Lung (tissue), 12 donors: ENCODE results near the gene CCDC33. TPM values are rescaled to one million over a fixed set of nuclear protein-coding genes. Genes with fewer than 3 reads are reported as not detected.

ENCODE experiments used
- ATAC-seq: fragments of 200-7000 bp; cut with Tn5 transposase; one replicate; pipeline ENCODE4 v1.9.1; 2020; ENCODE audit warnings: moderate number of reproducible peaks; ENCODE audit not compliant: insufficient read depth, low FRiP score
- DNase-seq, 3 donors: peaks; one replicate each; pipeline ENCODE4 v3.0.0-alpha.2; 2013 to 2017
- H3K27ac ChIP-seq, 2 donors: one replicate each; pipeline ENCODE4 v1.5.1; 2013; ENCODE audit warnings: mild to moderate bottlenecking in 2 of 2, moderate library complexity in 2 of 2, control low read depth in 1 of 2, inconsistent platforms in 1 of 2, low read depth in 1 of 2, low read length in 1 of 2
- H3K27me3 ChIP-seq, 3 donors: one replicate each; pipeline ENCODE4 v1.5.1; 2013; ENCODE audit warnings: low read length in 2 of 3; ENCODE audit not compliant: control insufficient read depth in 3 of 3, insufficient read depth in 3 of 3
- H3K36me3 ChIP-seq, 4 donors: one replicate each; pipeline ENCODE4 v1.5.1; 2013; ENCODE audit warnings: low read length in 4 of 4, mild to moderate bottlenecking in 1 of 4, moderate library complexity in 1 of 4; ENCODE audit not compliant: control insufficient read depth in 4 of 4, insufficient read depth in 4 of 4
- H3K4me1 ChIP-seq, 5 donors: one replicate each; pipeline ENCODE4 v1.5.1; 2013; ENCODE audit warnings: low read length in 5 of 5, mild to moderate bottlenecking in 2 of 5, moderate library complexity in 1 of 5; ENCODE audit not compliant: control insufficient read depth in 5 of 5, insufficient read depth in 5 of 5
- H3K4me3 ChIP-seq: one replicate; pipeline ENCODE4 v1.5.1; 2013; ENCODE audit warnings: mild to moderate bottlenecking, control low read depth, moderate library complexity
- H3K9ac ChIP-seq, 2 donors: one replicate each; pipeline ENCODE4 v1.5.1; 2013; ENCODE audit warnings: low read length in 2 of 2, control low read depth in 1 of 2; ENCODE audit not compliant: insufficient read depth in 1 of 2
- H3K9me3 ChIP-seq, 4 donors: one replicate each; pipeline ENCODE4 v1.5.1; 2013; ENCODE audit warnings: low read length in 3 of 4, mild to moderate bottlenecking in 1 of 4, moderate library complexity in 1 of 4; ENCODE audit not compliant: control insufficient read depth in 4 of 4, insufficient read depth in 3 of 4
- CTCF ChIP-seq: IDR thresholded peaks from 2 replicates; pipeline ENCODE4 v1.5.1; 2012; ENCODE audit warnings: mild to moderate bottlenecking; ENCODE audit errors: control extremely low read depth, extremely low read depth
- WGBS, 2 donors: extraction: QIAGEN DNeasy Blood & Tissue Kit; methylation state at CpG; one replicate each; pipeline ENCODE4 v1.1.7; 2013; 5-methylcytosine and 5-hydroxymethylcytosine counted together
- polyA plus RNA-seq, 2 donors: library from polyadenylated mRNA; stranded (reverse); fragments of 200-250 nt; gene quantifications; one replicate each; pipeline ENCODE4 v1.2.1, GENCODE V29; 2013
- total RNA-seq, 2 donors: library from RNA; depleted of rRNA in 1 of 2; stranded (reverse); fragments of >200 nt in 1 of 2; gene quantifications; one replicate each; pipeline ENCODE4 v1.2.1, GENCODE V29; 2014 to 2021
- donor health status: control.
- donor health status: control.
- donor health status: Bipolar disorder and iron deficiency.
- donor health status: healthy.
- donor health status: DM: yes; HTN: yes; CAD: no.

CCDC33 gene
- total and polyA plus RNA-seq, 4 donors: 4.3 to 14.1 (median 9.1) TPM

GRCh38 chr15:74369084-74369745 is 133.1 kb downstream of the CCDC33 start:
- H3K4me3 ChIP-seq: no peak overlapping the region
- 60 to 69% methylated on average over 10 of the region's 10 CpGs for WGBS, 2 donors
- no peak for TF ChIP-seq CTCF
- no peak overlapping the region for H3K9ac ChIP-seq
- H3K36me3 ChIP-seq: no peaks in the 10 kb centered on the region
- H3K27me3 ChIP-seq: peaks cover 0 to 9% (median 5%) of the 10 kb centered on the region in 3 donors
- DNase-seq: no peak
- no peak for ATAC-seq
- no peaks in the 10 kb centered on the region for H3K9me3 ChIP-seq
- H3K27ac ChIP-seq: no peak overlapping the region
- H3K4me1 ChIP-seq: peaks cover 0 to 9% (median 0%) of the 10 kb centered on the region in 5 donors

GRCh38 chr15:74369756-74370155 is 133.6 kb downstream of the CCDC33 start:
- ATAC-seq (no peak), DNase-seq (no peak)
- no peaks in the 10 kb centered on the region for H3K36me3 ChIP-seq
- H3K9me3 ChIP-seq: no peaks in the 10 kb centered on the region
- no peak overlapping the region for H3K27ac ChIP-seq
- WGBS, 2 donors: 96 to 98% methylated on average over 2 of the region's 2 CpGs
- H3K4me3 ChIP-seq: no peak overlapping the region
- peaks cover 0 to 9% (median 5%) of the 10 kb centered on the region in 3 donors for H3K27me3 ChIP-seq
- peaks cover 0 to 15% (median 0%) of the 10 kb centered on the region in 5 donors for H3K4me1 ChIP-seq
- no peak overlapping the region for H3K9ac ChIP-seq
- no peak for TF ChIP-seq CTCF

GRCh38 chr15:74370471-74370870 is 134.3 kb downstream of the CCDC33 start:
- Histone ChIP-seq H3K27ac (no peak overlapping the region), H3K36me3 (no peaks in the 10 kb centered on the region), H3K9ac (no peak overlapping the region), H3K27me3 (peaks cover 0 to 6% (median 5%) of the 10 kb centered on the region in 3 donors), H3K4me1 (peaks cover 0 to 18% (median 0%) of the 10 kb centered on the region in 5 donors), H3K9me3 (no peaks in the 10 kb centered on the region), H3K4me3 (no peak overlapping the region)
- ATAC-seq (no peak), DNase-seq (no peak)
- TF ChIP-seq CTCF: no peak
- WGBS, 2 donors: 88 to 89% methylated on average over 5 of the region's 5 CpGs
